ENCODE data around the gene CSRNP3. TPM values are rescaled to one million over a fixed set of nuclear protein-coding genes. Genes with fewer than 3 reads are reported as not detected.

CSRNP3 gene
- total and polyA plus RNA-seq, 2 donors (not counting 3 experiments of a cell fraction or from before 2014, with no cell fraction given) = not detected

- CTCF ChIA-PET = interaction anchor here (0.6 to 0.9 kb wide), 3 partner anchors 12 to 133 kb away, joined by 3 read pairs; no protein-coding TSS in a partner anchor
- Histone ChIP-seq H4K20me1 (replicated peaks; ENCODE audit: control insufficient read depth, extremely low read depth, insufficient read depth, low read length) (no peaks in the 10 kb centered on the region), H3K27me3 (ENCODE audit: control insufficient read depth in 2 of 2, insufficient read depth in 2 of 2, low read length in 2 of 2) (peaks cover 2% of the 10 kb centered on the region in 2 experiments), H3K9me3 (replicated peaks; ENCODE audit: control insufficient read depth, insufficient read depth, low read length) (no peaks in the 10 kb centered on the region), H3K4me1 (ENCODE audit: control insufficient read depth, extremely low read depth, insufficient read depth, low read length) (no peaks in the 10 kb centered on the region), H2AFZ (ENCODE audit: low read depth, low read length) (no peak overlapping the region), H3K9ac (replicated peaks; ENCODE audit: extremely low read depth, insufficient read depth, low read length) (no peak overlapping the region), H3K79me2 (ENCODE audit: control insufficient read depth, insufficient read depth, low read length) (no peaks in the 10 kb centered on the region), H3K27ac (ENCODE audit: insufficient read depth, low read depth, low read length) (no peak overlapping the region), H3K36me3 (ENCODE audit: control insufficient read depth in 2 of 2, extremely low read depth in 1 of 2, insufficient read depth in 2 of 2, low read length in 2 of 2) (no peaks in the 10 kb centered on the region), H3K9me1 (replicated peaks; ENCODE audit: control insufficient read depth, extremely low read depth, insufficient read depth, low read length) (no peaks in the 10 kb centered on the region), H3K4me2 (ENCODE audit: insufficient read depth, low read length) (no peak overlapping the region), H3K4me3 (replicated peaks in 1 of 3; ENCODE audit: insufficient read depth in 1 of 3, low read depth in 1 of 3, low read length in 3 of 3) (no peak overlapping the region)
- TF ChIP-seq FOS (IDR thresholded peaks at IDR 0.05; ENCODE audit: borderline replicate concordance, insufficient read depth, low read length) (no peak), MYC (IDR thresholded peaks at IDR 0.05; ENCODE audit: low read depth, low read length) (no peak), EZH2 (IDR thresholded peaks at IDR 0.05; ENCODE audit: borderline replicate concordance, low read depth, low read length, severe bottlenecking) (no peak), MAX (IDR thresholded peaks at IDR 0.05; ENCODE audit: insufficient read depth, insufficient read length) (no peak), CTCF (IDR thresholded peaks at IDR 0.05; ENCODE audit: extremely low read depth in 1 of 2, insufficient read depth in 1 of 2, low read depth in 1 of 2, low read length in 2 of 2) (no peak)
- dilution Hi-C loops (cut with MboI; ENCODE audit: extremely low pct_ligation_motif_present, low sequenced_read_pairs) (no loop called here), intact Hi-C loops (cut with micrococcal nuclease) (no loop called here)
- DNase-seq (ENCODE audit: low read depth, low spot score) = no peak
- no peak for FAIRE-seq
- no TSS peak for BruUV-seq (replicated peaks)
- POLR2A ChIA-PET = no interaction called here
Measured at GRCh38 chr2:165563468-165564225, 94.1 kb downstream of the CSRNP3 start.
